IMR-90 (cell line): ENCODE results near the gene CFH. TPM values are rescaled to one million over a fixed set of nuclear protein-coding genes. Genes with fewer than 3 reads are reported as not detected.

ENCODE experiments used
- ATAC-seq: fragments of 200-7000 bp; cut with Tn5 transposase; 2 replicates; pipeline ENCODE4 v1.9.1; 2020; ENCODE audit warnings: low read depth, mild to moderate bottlenecking, moderate library complexity
- BruUV-seq: library from RNA; stranded (reverse); fragments of 400-500 nt; replicated peaks from 2 replicates; lab custom pipeline; 2021; lab: Mats Ljungman, UMichigan
- CTCF ChIA-PET: fragments of 300-600 bp; formaldehyde crosslinking; extraction: SDS; loops from one replicate; lab custom pipeline; 2021; ENCODE audit warnings: antibody characterized with exemption; lab: Yijun Ruan, JAX
- POLR2A ChIA-PET: fragments of 300-600 bp; sonication (Branson Sonifier 250); formaldehyde crosslinking; loops from one replicate; lab custom pipeline; 2022; ENCODE audit warnings: antibody characterized with exemption; ENCODE audit not compliant: unreplicated experiment; lab: Charles Lee
- DNase-seq: peaks from one replicate; pipeline ENCODE4 v3.0.0; 2013
- H2AFZ ChIP-seq: replicated peaks from 2 replicates; pipeline ENCODE3; 2013; ENCODE audit warnings: low read length, mild to moderate bottlenecking; ENCODE audit not compliant: poor library complexity
- H2AK5ac ChIP-seq: 2 replicates; pipeline ENCODE4 v1.6.1; 2013; ENCODE audit warnings: low read depth, low read length, inconsistent platforms
- H2AK9ac ChIP-seq: replicated peaks from 2 replicates; pipeline ENCODE3; 2013; ENCODE audit warnings: mild to moderate bottlenecking, low read depth, low read length, moderate library complexity; ENCODE audit not compliant: poor library complexity
- H2BK120ac ChIP-seq: 2 replicates; pipeline ENCODE4 v1.6.1; 2013; ENCODE audit warnings: low read depth, low read length, inconsistent platforms
- H2BK15ac ChIP-seq: 3 replicates; pipeline ENCODE4 v1.6.1; 2013; ENCODE audit warnings: low read depth, low read length, inconsistent platforms
- H2BK20ac ChIP-seq: 2 replicates; pipeline ENCODE4 v1.6.1; 2013; ENCODE audit warnings: low read depth, mild to moderate bottlenecking, inconsistent platforms, low read length, moderate library complexity
- H2BK5ac ChIP-seq: 2 replicates; pipeline ENCODE4 v1.6.1; 2013; ENCODE audit warnings: mild to moderate bottlenecking, low read depth, low read length, inconsistent platforms; ENCODE audit not compliant: poor library complexity, severe bottlenecking
- H3K14ac ChIP-seq: replicated peaks from 2 replicates; pipeline ENCODE4 v1.6.1; 2013; ENCODE audit warnings: low read depth, low read length, inconsistent platforms
- H3K18ac ChIP-seq: 2 replicates; pipeline ENCODE4 v1.6.1; 2013; ENCODE audit warnings: low read depth, low read length, control low read depth
- H3K23ac ChIP-seq: 2 replicates; pipeline ENCODE4 v1.6.1; 2013; ENCODE audit warnings: low read depth, low read length, inconsistent platforms
- H3K27ac ChIP-seq: 2 replicates; pipeline ENCODE4 v1.5.1; 2013; ENCODE audit warnings: mild to moderate bottlenecking, control low read depth, low read length; ENCODE audit not compliant: insufficient read depth
- H3K27me3 ChIP-seq: 2 replicates; pipeline ENCODE4 v1.6.1; 2013; ENCODE audit warnings: low read length; ENCODE audit not compliant: control insufficient read depth, insufficient read depth
- H3K36me3 ChIP-seq: 2 replicates; pipeline ENCODE4 v1.6.1; 2013; ENCODE audit warnings: low read length, mixed read lengths; ENCODE audit not compliant: control insufficient read depth, insufficient read depth
- H3K4ac ChIP-seq: 2 replicates; pipeline ENCODE4 v1.6.1; 2013; ENCODE audit warnings: low read depth, low read length, inconsistent platforms
- H3K4me1 ChIP-seq: 2 replicates; pipeline ENCODE4 v1.6.1; 2013; ENCODE audit warnings: low read length, mixed read lengths; ENCODE audit not compliant: control insufficient read depth, insufficient read depth
- H3K4me2 ChIP-seq: 2 replicates; pipeline ENCODE4 v1.6.1; 2013; ENCODE audit warnings: low read depth, mild to moderate bottlenecking, control low read depth, low read length, moderate library complexity
- H3K4me3 ChIP-seq: 2 replicates; pipeline ENCODE4 v1.5.1; 2013; ENCODE audit warnings: low read depth, mild to moderate bottlenecking, control low read depth, low read length, moderate library complexity; ENCODE audit not compliant: insufficient read depth
- H3K56ac ChIP-seq: 2 replicates; pipeline ENCODE4 v1.6.1; 2013; ENCODE audit warnings: low read length, inconsistent platforms; ENCODE audit not compliant: insufficient read depth; ENCODE audit errors: extremely low read depth
- H3K79me1 ChIP-seq, 2 experiments: 2 replicates each; pipeline ENCODE4 v1.6.1; 2013; ENCODE audit warnings: low read length in 2 of 2, inconsistent platforms in 1 of 2, low read depth in 1 of 2
- H3K9ac ChIP-seq: 2 replicates; pipeline ENCODE4 v1.6.1; 2013; ENCODE audit warnings: low read depth, low read length, control low read depth
- H3K9me1 ChIP-seq: 2 replicates; pipeline ENCODE4 v1.6.1; 2013; ENCODE audit warnings: low read length, inconsistent platforms; ENCODE audit not compliant: insufficient read depth
- H3K9me3 ChIP-seq: 2 replicates; pipeline ENCODE4 v1.6.1; 2013; ENCODE audit warnings: low read length; ENCODE audit not compliant: control insufficient read depth, insufficient read depth
- H4K20me1 ChIP-seq: 2 replicates; pipeline ENCODE4 v1.6.1; 2013; ENCODE audit warnings: low read length, inconsistent platforms; ENCODE audit not compliant: insufficient read depth
- H4K5ac ChIP-seq: 2 replicates; pipeline ENCODE4 v1.6.1; 2013; ENCODE audit warnings: mild to moderate bottlenecking, low read depth, low read length, control low read depth
- H4K8ac ChIP-seq, 2 experiments: 2 replicates each; pipeline ENCODE4 v1.6.1; 2013; ENCODE audit warnings: low read depth in 2 of 2, low read length in 2 of 2, control low read depth in 1 of 2, inconsistent platforms in 1 of 2
- H4K91ac ChIP-seq: 2 replicates; pipeline ENCODE4 v1.6.1; 2013; ENCODE audit warnings: low read depth, low read length, inconsistent platforms; ENCODE audit not compliant: insufficient read depth
- BHLHE40 ChIP-seq: fragments of 150-350 bp; IDR thresholded peaks from 2 replicates; pipeline ENCODE4 v1.6.1; 2016; ENCODE audit warnings: mild to moderate bottlenecking, low read depth, low read length
- CHD1 ChIP-seq: IDR thresholded peaks from 2 replicates; pipeline ENCODE4 v1.6.1; 2012; ENCODE audit warnings: low read depth, low read length, improper control_type of control experiment
- MAFK ChIP-seq: IDR thresholded peaks from 2 replicates; pipeline ENCODE4 v1.6.1; 2012; ENCODE audit warnings: low read depth, low read length, improper control_type of control experiment
- WGBS, 2 experiments: methylation state at CpG; one replicate each; pipeline versions ENCODE4 v1.1.5 to v1.1.7; 2013; ENCODE audit warnings: missing lambda C conversion rate in 2 of 2; ENCODE audit not compliant: insufficient read length in 1 of 2; ENCODE audit errors: extremely low coverage in 2 of 2; 5-methylcytosine and 5-hydroxymethylcytosine counted together
- dilution Hi-C: fragments of 300-500 bp; cut with HindIII; formaldehyde crosslinking; loops from one replicate; pipeline ENCODE4 v1.14.3; 2018; ENCODE audit warnings: low sequenced_read_pairs; ENCODE audit not compliant: unreplicated experiment
- in situ Hi-C: fragments of 300-500 bp; cut with MboI; formaldehyde crosslinking; loops from 3 replicates; pipeline ENCODE4 v1.14.3; 2019; ENCODE audit warnings: low sequenced_read_pairs, inconsistent platforms, mixed read lengths
- intact Hi-C: fragments of 100-400 bp; cut with micrococcal nuclease; formaldehyde crosslinking; loops from 2 replicates; pipeline ENCODE4 v1.10.0; 2022
- polyA plus RNA-seq, 3 experiments: library from polyadenylated mRNA; depleted of rRNA; stranded (reverse); fragments of >200 nt; gene quantifications; 2 replicates each; pipeline ENCODE4 v1.2.3, GENCODE V29; 2012; ENCODE audit warnings: low replicate concordance in 1 of 3
- total RNA-seq: library from RNA; depleted of rRNA; stranded (reverse); fragments of >200 nt; gene quantifications from 2 replicates; pipeline ENCODE4 v1.2.3, GENCODE V29; 2012

Gene CFH
- total and polyA plus RNA-seq, 2 of the 4 experiments (the other 2 are of a cell fraction), result 6.3 to 12.1 TPM

DNA sequence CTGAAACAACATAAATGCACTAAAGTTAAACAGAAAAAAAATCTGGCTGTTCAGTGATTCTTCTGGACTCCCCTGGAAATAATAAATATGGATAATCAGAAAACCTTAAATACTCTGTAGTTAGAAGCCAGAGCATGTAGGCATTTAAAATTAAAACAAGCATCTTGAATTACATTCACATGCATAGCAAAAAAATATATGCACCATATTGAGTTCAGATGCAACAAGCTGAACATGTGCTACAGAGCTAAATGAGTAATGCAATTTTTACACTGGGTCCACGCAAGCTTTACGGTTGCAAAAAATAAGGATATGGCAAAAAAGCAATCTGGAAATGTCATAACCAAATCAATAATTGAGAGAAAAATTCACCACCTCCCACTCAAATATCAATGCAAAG, 32.1 kb upstream of the CFH start:
- Histone ChIP-seq H3K9ac (no peak overlapping the region), H4K8ac (no peak overlapping the region), H3K18ac (no peak overlapping the region), H3K4me1 (no peaks in the 10 kb centered on the region), H2BK20ac (no peak overlapping the region), H2BK15ac (no peak overlapping the region), H3K4me2 (no peak overlapping the region), H3K23ac (no peak overlapping the region), H3K36me3 (no peaks in the 10 kb centered on the region), H4K5ac (no peak overlapping the region), H3K27ac (no peak overlapping the region), H2BK5ac (no peak overlapping the region), H4K20me1 (no peaks in the 10 kb centered on the region), H2AK5ac (no peak overlapping the region), H4K91ac (no peak overlapping the region), H2BK120ac (no peak overlapping the region), H3K9me3 (no peaks in the 10 kb centered on the region), H3K27me3 (no peaks in the 10 kb centered on the region), H3K14ac (no peak overlapping the region), H3K9me1 (no peaks in the 10 kb centered on the region), H2AFZ (no peak overlapping the region), H3K56ac (no peak overlapping the region), H3K79me1 (no peaks in the 10 kb centered on the region), H2AK9ac (no peak overlapping the region), H3K4ac (no peak overlapping the region), H3K4me3 (no peak overlapping the region)
- POLR2A ChIA-PET, result no interaction called here
- dilution Hi-C loops, result no loop called here
- WGBS, 2 experiments, result no CpG with 5 or more reads among the region's 2 CpGs
- in situ Hi-C loops, result no loop called here
- intact Hi-C loops, result no loop called here
- DNase-seq, result no peak
- ATAC-seq, result no peak
- CTCF ChIA-PET, result interaction anchor here (0.6 kb wide), 1 partner anchor 975 kb away, joined by 3 read pairs; no protein-coding TSS in a partner anchor
- BruUV-seq, result no TSS peak
- no peak for TF ChIP-seq MAFK
- TF ChIP-seq BHLHE40, result no peak
- no peak for TF ChIP-seq CHD1
